HG02678 (cell line): ENCODE measurements around the gene TTC23L.
A peak's percentile ranks its signal among the peaks of the same experiment; 100 is the strongest.
"Not testable (repeated sequence)": the region's sequence is repeated elsewhere in the genome, so short reads cannot be mapped to it uniquely, and the experiment has no call there.

Experiments used
- ATAC-seq: cut with Tn5 transposase; IDR thresholded peaks from one replicate; pipeline ENCODE4 v1.9.1; 2021; ENCODE audit warnings: mild to moderate bottlenecking, moderate library complexity; ENCODE audit not compliant: unreplicated experiment

TTC23L gene

GRCh38 chr5:34838785-34839714 is at the start of gene TTC23L:
Gene TTC23L, plus strand, starts transcription at chr5:34839164. Its CDS starts 1,508 bp downstream, at chr5:34840672.
- ATAC-seq: peak; percentile 98

GRCh38 chr5:34789639-34790038 is 49.3 kb upstream of the TTC23L start:
- no peak for ATAC-seq

DNA sequence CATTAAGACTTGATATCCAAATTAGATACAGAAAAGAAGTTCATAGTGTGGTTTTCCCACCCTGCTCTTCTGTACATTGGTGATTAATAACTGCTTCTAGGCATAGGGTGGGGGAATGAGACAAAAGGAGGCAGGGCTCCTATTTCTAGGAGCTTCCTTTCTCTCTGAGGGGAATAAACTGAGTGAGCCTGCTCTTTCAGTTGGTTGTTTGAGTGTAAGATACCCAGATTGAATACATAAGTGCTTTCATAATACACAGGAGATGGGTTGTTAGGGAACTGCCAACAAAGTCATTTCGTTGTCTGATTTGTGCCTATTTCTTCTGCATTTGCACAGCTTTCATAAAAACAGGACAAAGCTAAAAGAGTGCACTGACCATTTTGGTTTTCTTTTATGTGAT is 48.9 kb upstream of the TTC23L start:
- ATAC-seq: no peak

DNA sequence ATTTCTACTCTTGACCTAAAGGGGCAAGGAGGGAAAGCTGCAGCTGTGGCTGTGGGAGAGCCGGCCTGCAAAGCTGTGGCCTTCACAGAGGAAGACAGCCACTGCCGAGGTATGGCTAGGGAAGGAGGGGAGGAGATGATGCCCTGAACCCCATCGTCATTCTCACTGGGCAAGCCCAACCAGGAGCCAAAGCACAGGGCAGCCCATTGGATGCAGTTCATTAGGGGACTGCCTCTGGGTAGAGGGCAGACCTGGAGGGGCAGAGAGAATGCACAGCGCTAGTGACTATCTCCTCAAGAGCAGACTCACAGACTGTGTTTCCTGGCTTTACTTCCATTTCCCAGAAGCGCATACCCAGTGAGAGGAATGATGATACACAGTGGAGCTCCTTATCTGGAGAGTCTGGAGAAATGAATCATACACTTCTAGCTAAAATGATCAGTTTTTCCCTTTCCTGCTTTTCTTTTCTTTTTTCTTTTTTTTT is 47.2 kb upstream of the TTC23L start:
- no peak for ATAC-seq

GRCh38 chr5:34802834-34803563 is 36.0 kb upstream of the TTC23L start:
- no peak for ATAC-seq

- ATAC-seq: no peak
Measured at GRCh38 chr5:34803974-34804732, 34.8 kb upstream of the TTC23L start.

GRCh38 chr5:34804913-34805312 is 34.1 kb upstream of the TTC23L start:
- ATAC-seq: no peak

GRCh38 chr5:34806532-34806931 is 32.4 kb upstream of the TTC23L start:
- ATAC-seq: no peak

GRCh38 chr5:34811706-34812105 is 27.3 kb upstream of the TTC23L start:
- no peak for ATAC-seq

- ATAC-seq: no peak
Measured at GRCh38 chr5:34813509-34813908, 25.5 kb upstream of the TTC23L start.

GRCh38 chr5:34817558-34818351 is 21.2 kb upstream of the TTC23L start:
- no peak for ATAC-seq

GRCh38 chr5:34818717-34819116 is 20.2 kb upstream of the TTC23L start:
- ATAC-seq: no peak

- ATAC-seq: no peak
Measured at GRCh38 chr5:34820593-34820992, 18.4 kb upstream of the TTC23L start.

DNA sequence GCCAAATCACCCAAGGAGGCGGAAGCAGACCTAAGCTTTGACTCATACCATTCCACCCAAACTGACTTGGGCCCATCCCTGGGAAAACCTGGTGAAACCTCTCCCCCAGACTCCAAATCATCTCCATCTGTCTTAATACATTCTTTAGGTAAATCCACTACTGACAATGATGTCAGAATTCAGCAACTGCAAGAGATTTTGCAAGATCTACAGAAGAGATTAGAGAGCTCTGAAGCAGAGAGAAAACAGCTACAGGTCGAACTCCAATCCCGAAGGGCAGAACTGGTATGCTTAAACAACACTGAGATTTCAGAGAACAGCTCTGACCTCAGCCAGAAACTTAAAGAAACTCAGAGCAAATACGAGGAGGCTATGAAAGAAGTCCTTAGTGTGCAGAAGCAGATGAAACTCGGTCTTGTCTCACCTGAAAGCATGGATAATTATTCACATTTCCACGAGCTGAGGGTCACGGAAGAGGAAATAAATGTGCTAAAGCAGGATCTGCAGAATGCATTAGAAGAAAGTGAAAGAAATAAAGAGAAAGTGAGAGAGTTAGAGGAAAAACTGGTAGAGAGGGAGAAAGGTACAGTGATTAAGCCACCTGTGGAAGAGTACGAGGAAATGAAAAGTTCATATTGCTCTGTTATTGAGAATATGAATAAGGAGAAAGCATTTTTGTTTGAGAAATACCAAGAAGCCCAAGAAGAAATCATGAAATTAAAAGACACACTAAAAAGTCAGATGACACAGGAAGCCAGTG is 15.8 kb upstream of the TTC23L start:
- ATAC-seq: no peak

- no peak for ATAC-seq
Measured at GRCh38 chr5:34826347-34826746, 12.6 kb upstream of the TTC23L start.

GRCh38 chr5:34827588-34828506 is 11.1 kb upstream of the TTC23L start:
- ATAC-seq: no peak

DNA sequence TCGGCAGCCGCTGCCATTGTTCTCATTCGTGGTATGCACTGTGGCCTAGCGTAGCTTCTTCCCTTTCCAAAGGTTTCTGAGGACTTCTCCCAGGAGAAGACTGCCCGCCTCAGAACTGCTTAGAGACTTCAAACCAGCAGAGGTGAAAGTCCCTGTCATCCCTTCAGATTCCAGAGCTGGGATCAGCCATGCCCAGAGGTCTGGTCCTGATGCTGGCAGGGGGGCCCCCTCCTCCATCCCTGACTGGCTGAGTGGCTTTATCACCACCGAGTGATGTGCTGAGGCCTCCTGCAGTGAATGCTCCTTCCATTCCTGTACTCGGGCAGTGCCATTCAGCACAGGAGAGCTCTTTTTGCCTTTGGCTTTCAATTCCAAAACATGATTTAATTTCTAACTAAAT is 8.1 kb upstream of the TTC23L start:
- not testable (repeated sequence) for ATAC-seq

DNA sequence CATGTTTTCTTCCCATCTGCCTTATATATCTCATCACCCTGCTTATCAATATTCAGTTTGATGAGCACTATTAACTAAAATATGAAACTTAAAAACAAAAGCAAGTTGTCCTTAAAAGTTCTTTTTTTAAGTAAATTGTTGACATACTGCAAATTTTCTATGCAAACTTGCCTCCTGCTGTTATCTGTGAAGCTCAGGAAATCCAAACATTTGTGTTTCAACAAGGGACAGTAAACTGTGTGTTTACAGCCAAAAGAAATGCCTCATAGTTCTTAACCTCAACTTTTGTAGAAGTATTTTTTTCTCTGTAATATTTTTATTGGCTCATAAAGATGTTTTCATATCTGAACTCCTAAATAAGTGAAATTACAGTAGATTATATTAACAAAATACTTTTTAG is 7.7 kb upstream of the TTC23L start:
- no peak for ATAC-seq

DNA sequence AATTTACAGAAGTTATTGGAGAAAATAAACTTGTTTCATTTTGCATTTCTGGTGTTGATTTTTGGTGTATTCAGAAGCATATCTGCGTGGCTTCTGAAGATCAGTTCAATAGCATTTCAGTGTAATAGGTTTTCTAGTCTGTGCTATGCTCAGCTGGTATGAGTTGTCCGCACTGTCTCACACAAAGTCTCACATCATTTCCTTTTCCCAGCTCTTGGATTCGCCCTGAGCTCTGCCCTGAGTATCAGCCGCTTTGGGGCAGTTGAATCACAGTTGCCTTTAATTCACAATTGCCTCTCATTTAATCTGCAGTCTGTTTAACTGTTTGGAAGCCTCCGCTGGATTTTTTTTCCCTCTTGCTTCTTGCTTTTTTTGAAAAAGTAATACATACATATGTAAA is 6.4 kb upstream of the TTC23L start:
- no peak for ATAC-seq
